GM21825 (cell line): ENCODE measurements around the gene PCDHGB5.
"Not testable (repeated sequence)": the region's sequence is repeated elsewhere in the genome, so short reads cannot be mapped to it uniquely, and the experiment has no call there.

Experiments used
- ATAC-seq: cut with Tn5 transposase; IDR thresholded peaks from one replicate; pipeline ENCODE4 v1.9.1; 2021; ENCODE audit warnings: mild to moderate bottlenecking, moderate library complexity; ENCODE audit not compliant: unreplicated experiment

Gene PCDHGB5

GRCh38 chr5:141375444-141376155 lies 22.1 kb upstream of the PCDHGB5 start:
- ATAC-seq, result not testable (repeated sequence)

GRCh38 chr5:141382469-141383294 lies 15.1 kb upstream of the PCDHGB5 start, which contains the start of gene PCDHGA7:
Gene PCDHGA7 (plus strand): TSS chr5:141382742. CDS start chr5:141382900, 158 bp downstream.
- no peak for ATAC-seq

- ATAC-seq, result no peak
Measured at GRCh38 chr5:141383345-141383744, 14.4 kb upstream of the PCDHGB5 start.

- no peak for ATAC-seq
Measured at GRCh38 chr5:141384471-141385267, 13.1 kb upstream of the PCDHGB5 start.

GRCh38 chr5:141387557-141388311 lies 10.0 kb upstream of the PCDHGB5 start, which contains the start of gene PCDHGB4:
Gene PCDHGB4 (plus strand): TSS chr5:141387698. CDS start chr5:141387885, 187 bp downstream.
- peak; percentile 60 for ATAC-seq

GRCh38 chr5:141388661-141389060 lies 9.1 kb upstream of the PCDHGB5 start:
- ATAC-seq, result no peak

GRCh38 chr5:141389153-141390042 lies 8.3 kb upstream of the PCDHGB5 start:
- no peak for ATAC-seq

- no peak for ATAC-seq
Measured at GRCh38 chr5:141392429-141393198, 5.1 kb upstream of the PCDHGB5 start, which contains the start of gene PCDHGA8. Gene PCDHGA8 (plus strand): TSS chr5:141392633. CDS start chr5:141392814, 181 bp downstream.

- ATAC-seq, result no peak
Measured at GRCh38 chr5:141393267-141393666, 4.5 kb upstream of the PCDHGB5 start.

GRCh38 chr5:141394401-141395187 lies 3.2 kb upstream of the PCDHGB5 start:
- not testable (repeated sequence) for ATAC-seq

GRCh38 chr5:141398608-141399007 lies 861 bp downstream of the PCDHGB5 start:
- no peak for ATAC-seq

GRCh38 chr5:141399555-141400258 lies 2.0 kb downstream of the PCDHGB5 start:
- ATAC-seq, result no peak

- ATAC-seq, result no peak
Measured at GRCh38 chr5:141402553-141403243, 5.0 kb downstream of the PCDHGB5 start, which contains the start of gene PCDHGA9. Gene PCDHGA9 (plus strand): TSS chr5:141402778. CDS start chr5:141402953, 175 bp downstream.

GRCh38 chr5:141403387-141403786 lies 5.6 kb downstream of the PCDHGB5 start:
- ATAC-seq, result no peak

- ATAC-seq, result peak; percentile 63
Measured at GRCh38 chr5:141407790-141408505, 10.2 kb downstream of the PCDHGB5 start, which contains the start of gene PCDHGB6. Gene PCDHGB6 (plus strand): TSS chr5:141408021. CDS start chr5:141408203, 182 bp downstream.
